ENCODE data around the gene HOXD8. TPM values are rescaled to one million over a fixed set of nuclear protein-coding genes. Genes with fewer than 3 reads are reported as not detected.
A peak's percentile ranks its signal among the peaks of the same experiment; 100 is the strongest.

HOXD8 gene
- total RNA-seq (2014; rRNA removed), result 0.58 and 1.4 TPM in 2 replicates
- polyA plus RNA-seq (2012), result 1.6 TPM

DNA sequence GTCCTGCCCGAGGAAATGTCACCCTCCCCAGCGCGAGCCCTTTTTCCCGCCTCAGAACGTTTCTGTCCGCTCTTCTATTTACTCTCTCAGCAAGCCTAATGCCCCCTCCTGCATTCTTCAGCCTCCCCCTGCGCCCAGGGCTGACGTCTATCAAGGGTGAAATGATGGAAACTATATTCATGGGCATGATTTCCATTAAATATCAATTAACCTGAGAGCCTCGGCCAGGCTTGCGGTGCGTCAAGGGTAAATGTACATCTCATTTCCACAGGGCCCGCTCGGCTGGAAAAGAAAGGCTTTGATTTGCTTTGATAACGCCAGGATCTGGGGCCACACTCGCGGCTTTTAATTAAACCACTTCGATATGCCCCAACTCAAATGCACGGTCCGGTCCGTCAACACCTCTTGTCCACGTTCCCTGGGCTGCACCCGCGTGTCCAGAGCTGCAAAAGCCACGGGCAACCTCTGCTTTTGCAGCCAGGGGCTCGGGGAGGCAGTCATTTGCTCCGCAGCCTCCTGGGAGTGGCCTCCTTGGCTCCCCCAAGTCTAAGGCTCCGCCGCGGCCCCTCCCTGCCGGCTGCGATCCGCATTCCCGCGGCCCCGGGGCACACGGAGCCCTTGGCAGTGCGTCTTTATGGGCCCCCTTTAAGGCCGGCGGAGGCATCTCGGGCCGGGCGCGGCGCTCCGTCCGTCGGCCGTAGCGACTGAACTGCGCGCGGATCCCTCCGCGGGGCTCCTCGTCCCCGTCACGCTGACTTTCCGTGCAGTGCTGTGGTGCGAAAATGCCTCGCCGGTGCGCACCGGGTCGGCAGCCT lies at the start of gene HOXD8:
Gene HOXD8 (plus strand): TSS at position 724 of the 815 bp plus-strand sequence. CDS start 662 bp downstream, outside the sequence.
- DNase-seq (ENCODE audit: low read depth), result peak; percentile 46

DNA sequence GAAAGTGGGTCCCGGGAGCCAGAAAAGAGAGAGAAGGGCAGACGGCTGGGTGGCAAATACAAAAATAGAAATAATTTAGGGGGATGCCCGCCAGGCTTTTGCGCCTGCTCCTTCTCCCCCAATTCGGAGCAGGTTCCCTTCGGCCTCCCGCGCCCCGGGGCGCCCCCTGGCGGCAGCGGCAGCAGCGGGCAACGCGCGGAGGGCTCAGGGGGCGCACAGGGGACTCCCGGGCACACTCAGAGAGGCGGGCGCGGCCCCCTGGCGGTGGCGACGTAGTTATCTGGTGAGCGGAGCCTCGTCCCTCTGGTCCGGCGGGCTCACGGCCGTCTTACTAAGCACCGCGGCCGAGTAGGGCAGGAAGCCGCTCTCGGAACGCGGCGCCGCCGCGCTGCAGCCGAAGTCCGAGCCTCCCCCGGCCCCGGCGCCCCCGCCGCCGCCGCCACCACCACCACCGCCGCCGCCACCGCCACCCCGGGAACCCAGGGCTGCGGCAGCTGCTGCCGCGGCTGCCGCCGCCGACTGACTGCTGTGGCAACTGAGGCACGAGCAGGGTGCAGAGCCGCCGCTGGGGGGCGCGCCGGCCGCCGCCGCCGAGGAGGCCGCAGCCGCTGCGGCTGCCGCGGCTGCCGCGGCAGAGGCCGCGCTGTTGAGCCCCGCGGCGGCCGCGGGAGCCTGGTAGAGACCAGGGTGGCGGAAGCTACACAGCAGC lies 49.5 kb upstream of the HOXD8 start:
- DNase-seq (ENCODE audit: low read depth), result peak; percentile 45

DNA sequence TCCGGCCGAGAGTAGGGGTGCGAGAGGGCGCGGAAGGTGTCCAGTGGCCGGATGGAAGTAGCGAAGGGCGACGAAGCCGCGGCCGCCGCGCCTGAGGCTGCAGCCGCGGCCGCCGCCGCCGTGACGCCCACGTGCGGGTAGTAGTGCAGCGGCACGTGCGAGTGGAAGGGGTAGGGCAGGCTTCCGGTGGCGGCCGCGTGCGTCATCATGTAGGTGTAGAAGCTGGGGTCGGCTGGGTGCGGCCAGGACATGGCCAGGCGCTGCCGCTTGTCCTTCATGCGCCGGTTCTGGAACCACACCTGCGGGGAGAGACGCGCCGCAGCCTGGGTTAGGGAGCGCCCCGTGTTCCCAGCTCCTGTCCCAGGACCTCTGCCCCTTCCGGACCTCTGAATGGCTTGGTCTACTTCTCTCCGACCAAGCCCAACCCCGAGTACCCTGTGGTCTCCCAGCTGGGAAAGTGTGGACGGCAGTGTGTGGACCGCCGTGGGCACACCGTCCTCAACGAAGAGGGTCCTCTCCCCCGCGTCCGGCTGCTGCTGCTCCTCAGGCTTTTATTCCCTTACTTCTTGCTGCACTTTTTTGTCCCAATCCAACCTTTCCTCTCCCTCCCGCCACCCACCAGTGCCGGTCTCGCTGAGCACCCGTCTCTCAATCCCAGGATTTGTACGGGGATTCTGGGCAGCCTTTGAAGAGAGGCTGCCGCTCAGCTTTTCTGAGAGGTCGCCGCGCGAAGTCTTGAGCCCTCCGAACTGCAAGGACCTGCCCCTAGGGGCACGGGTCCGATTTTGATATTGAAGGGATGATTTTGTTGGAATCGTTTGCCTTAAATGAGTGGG lies 48.7 kb upstream of the HOXD8 start:
- DNase-seq (ENCODE audit: low read depth), result no peak

DNA sequence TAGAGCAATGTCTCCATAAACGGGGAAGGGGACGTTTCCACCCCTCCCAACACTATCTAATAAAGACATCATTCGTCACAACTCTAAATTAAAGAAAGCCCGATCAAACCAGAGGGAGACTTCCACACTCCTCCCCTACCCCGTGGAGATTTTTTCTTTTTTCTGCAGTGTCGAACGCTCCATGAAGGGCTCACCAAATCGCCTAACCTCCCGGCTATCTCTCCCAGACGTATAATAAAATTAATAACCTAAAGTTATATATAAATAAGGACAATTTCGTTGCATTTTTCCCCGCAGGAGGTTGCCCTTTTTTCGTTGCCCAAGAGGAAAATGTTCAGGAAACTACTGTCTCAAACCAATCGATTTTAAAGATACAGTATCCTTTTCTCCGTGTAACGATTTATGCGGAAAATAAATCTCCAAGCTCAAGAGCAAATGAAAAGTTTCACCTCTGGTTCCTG lies 48.1 kb upstream of the HOXD8 start:
- no peak for DNase-seq (ENCODE audit: low read depth)

DNA sequence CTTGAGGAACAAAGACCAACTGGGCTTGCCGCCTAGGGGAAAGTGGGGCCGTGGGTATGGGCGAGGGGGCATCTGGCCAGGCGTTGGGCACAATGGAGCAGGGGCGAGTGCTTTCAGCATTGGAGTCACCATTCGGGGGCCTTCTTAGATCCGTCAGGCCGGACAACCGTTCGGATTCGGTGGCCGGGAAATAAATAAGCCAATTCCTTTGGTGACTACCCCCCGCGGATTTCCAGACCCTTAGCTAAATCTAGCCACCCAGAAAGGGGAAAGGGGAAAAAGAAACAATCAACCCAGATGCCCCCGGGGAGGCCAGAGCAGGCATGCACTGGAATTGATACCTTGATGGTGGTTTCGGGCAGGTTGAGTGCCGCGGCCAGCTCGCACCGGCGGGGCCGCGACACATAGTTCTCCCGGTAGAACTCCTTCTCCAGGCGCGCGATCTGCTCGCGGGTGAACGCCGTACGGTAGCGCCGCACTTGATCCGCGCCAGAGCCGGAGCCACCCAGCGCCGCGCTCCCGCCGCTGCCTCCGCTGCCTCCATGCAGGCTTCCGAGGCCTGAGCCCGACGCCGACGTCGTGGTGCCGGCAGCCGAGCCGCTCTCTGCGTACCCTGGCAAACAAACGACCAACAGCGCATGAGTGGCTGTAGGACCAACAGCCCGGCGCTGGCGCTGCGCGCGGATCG lies 47.5 kb upstream of the HOXD8 start:
- no peak for DNase-seq (ENCODE audit: low read depth)

DNA sequence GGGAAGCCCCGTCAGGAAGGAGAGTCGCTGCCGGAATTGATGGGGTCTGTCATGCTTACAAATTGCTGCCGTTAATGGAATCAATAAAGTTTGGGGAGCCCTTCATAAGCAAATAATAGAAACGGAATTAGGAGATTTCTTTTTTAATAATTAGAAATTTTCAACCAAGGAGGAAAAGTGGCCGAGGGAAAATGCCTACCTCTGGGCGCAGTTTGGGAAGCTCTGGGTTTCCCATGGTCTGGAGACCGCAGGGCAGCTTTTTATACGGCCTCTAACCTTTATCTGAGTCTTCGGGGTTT lies 47.0 kb upstream of the HOXD8 start:
- DNase-seq (ENCODE audit: low read depth), result no peak

DNA sequence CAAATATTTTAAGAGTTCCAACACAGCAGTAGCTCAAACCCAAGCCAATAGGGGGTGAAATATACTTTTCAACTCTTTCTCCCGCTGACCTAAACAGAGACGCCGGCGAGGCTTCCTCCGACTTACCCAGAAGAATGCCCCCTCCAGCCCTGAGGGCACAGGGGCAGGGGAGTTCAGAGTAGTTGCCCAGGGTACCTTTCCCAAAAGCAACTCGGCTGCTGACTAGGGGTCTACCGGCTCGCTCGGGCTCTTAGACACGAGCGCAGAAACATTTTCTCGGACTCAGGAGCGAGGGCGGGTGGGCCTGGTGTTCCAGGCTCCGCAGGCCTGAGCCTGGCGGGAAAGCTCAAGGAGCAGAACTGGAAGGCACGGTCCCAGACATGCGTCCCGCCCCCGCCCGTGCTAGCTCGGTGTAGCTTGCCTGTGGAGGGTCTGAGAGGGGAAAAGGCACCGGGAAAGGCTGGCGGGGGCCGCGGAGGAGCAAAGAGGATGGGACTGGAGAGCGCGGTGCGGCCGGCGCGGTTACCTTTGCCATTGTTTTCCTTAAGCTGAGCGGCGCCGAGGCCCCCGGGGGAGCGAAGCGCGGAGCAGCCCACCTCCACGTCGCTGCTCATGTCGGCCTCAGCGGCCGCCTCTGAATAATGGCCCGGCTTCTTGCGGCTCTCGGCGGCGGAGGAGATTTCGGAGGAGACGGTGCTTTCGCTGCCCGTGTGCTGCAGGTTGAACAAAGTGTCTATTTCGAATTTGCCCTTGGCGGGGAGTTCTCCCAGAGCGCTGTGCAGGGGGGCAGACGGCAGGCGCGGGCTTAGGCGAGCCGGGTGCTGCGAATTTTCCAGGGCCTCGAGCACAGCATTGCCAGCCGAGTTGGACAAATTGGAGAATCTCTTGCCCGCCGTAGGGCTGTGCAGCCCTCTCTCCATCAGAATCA lies 46.4 kb upstream of the HOXD8 start:
- DNase-seq (ENCODE audit: low read depth), result no peak

DNA sequence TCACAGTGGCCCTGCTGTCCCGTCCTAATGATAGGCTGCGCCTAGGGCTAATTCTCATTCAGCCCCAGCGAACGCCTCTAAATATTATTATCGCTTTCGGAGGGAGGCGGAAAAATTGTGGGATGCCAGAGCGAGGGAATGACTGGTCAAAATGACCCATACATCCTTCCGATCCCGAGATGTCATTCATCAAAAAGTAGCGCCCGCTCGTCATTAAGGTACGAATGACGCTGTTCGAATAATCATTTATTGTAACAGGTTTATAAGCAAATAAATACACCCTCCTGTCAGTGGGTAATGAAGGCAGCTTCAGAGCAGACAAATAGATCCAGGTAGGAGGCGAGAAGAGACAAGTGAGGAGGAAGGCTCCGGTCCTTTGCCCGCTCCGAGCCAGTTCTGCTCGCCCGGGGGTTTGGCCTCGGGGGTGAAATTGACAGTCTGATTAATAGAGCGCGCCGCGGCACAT lies 45.7 kb upstream of the HOXD8 start, which contains the start of gene EVX2:
Gene EVX2 (minus strand): TSS at position 167 of the 466 bp plus-strand sequence. CDS start 186 bp downstream, outside the sequence.
- DNase-seq (ENCODE audit: low read depth), result no peak

DNA sequence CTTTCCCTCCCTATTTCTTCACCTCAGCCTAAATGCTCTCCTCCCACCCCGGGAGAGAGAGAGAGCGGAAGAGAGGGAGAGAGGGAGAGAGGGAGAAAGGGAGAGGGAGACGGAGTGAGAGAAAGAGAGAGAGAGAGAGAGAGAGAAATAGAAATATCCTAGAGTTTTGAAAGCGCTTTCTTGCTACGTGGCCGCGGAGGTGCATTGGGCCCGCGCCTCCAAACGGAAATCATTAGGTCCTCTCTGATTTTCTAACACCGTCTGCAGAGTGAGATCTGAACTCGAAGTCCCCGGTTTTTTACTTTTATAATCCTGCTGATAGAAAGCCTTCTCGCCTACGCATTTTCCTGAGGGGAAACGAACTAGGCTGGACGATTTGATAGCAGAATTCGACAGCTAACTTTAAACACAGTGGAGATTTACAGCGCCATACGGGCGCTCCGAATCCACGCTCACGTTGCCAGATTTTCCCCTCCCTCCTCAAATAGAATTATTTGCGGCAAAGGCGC lies 44.8 kb upstream of the HOXD8 start:
- no peak for DNase-seq (ENCODE audit: low read depth)

DNA sequence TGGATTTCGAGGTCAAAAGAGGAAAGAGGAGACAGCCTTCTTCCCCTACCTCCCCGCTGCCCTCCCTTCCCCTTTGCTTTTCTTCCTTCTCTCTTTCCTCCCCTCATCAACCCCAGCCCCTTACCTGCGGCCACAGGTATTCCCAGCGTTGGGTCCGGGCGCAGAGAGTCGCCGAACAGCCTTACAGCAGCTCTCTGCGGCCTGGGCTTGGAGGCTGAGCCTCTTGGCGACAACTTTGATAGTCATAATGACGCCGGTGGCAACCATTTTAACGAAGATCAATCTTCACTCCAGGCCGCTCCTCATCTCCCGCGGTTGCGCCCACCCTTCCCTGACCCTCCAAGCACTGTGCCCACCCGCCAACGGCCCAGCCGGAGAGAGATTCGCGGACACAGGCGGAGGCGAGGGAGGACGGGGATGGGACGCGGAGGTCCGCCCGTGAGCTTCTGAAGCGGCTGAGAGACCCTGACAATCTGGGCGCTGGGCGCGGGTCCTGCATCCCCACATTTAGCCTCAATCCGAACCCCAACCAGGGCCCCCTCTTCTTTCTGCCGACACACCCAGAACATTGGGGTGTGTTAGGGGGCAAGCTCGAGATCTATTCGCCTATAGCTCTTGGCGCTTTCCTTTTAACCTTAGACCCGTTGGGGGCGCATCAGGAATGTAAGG lies 44.3 kb upstream of the HOXD8 start:
- no peak for DNase-seq (ENCODE audit: low read depth)

DNA sequence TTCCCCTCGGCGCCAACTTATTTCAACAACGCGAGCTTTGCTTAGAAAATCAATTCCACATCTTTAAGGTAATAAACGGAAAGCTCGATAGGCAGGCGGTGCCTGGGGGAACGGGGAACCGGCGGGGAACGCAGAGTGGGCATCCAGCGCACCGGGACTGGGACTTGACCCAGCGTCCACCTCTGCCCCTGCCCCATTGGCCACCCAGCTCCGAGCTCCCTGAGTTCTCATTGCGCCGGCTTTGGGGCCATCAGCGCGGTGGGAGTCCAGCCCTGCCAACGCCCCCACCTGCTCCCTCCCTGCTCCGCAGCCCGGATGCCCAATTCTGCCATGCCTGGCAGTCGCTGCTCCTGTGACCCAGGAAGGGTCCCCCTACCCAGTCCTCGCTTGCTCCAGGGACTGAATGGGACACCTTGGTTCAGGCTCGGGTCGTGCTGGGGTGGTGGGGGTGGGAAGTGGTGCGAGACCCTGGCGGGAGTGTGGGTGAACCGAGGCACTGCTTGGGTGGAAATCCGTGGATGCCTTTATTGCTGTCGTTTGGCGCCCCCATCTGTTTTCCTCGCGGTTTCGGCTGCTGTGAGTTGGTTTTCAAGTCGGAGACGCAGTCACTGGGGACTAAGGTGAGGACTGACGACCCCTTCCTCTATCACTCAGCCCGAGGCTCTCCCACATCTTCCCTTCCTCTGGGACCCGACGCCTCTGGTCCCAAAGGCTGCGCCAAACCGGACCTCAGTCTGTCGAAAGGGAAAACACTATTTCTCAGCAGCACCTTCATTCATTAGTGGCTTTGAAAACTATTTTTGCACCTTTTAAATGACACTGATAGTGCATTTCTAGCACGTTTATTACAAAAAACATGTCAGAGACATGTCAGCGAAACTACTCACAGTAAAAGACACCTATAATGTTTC lies 43.4 kb upstream of the HOXD8 start:
- DNase-seq (ENCODE audit: low read depth), result peak; percentile 26

DNA sequence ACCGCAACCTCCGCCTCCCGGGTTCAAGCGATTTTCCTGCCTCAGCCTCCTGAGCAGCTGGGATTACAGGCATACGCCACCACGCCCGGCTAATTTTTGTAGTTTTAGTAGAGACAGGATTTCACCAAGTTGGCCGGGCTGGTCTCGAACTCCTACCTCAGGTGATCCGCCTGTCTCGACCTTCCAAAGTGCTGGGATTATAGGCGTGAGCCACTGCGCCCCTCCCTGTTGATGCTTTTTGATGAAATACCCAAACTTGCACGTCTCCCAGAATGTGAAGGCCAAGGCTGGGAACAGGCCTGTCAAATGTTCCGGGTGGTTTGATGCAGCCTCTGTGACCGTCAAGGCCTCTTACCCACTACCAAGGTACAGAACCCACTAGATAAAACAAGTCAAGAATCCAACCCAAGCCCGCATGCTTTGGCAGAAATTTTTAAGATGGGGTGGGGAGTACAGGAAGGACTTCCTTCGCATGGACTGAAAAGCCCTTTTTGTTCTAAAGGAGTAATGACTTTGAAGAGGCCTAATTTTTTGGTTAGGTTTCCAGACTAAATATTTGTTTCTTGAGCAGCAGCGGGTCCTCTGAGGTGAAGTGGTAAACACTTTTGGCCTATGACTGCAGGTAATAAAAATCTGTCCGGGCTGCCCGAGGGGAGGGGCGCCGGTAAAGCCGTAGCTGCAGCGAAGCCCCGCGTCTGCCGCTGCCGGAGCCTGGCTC lies 42.0 kb upstream of the HOXD8 start:
- DNase-seq (ENCODE audit: low read depth), result no peak

DNA sequence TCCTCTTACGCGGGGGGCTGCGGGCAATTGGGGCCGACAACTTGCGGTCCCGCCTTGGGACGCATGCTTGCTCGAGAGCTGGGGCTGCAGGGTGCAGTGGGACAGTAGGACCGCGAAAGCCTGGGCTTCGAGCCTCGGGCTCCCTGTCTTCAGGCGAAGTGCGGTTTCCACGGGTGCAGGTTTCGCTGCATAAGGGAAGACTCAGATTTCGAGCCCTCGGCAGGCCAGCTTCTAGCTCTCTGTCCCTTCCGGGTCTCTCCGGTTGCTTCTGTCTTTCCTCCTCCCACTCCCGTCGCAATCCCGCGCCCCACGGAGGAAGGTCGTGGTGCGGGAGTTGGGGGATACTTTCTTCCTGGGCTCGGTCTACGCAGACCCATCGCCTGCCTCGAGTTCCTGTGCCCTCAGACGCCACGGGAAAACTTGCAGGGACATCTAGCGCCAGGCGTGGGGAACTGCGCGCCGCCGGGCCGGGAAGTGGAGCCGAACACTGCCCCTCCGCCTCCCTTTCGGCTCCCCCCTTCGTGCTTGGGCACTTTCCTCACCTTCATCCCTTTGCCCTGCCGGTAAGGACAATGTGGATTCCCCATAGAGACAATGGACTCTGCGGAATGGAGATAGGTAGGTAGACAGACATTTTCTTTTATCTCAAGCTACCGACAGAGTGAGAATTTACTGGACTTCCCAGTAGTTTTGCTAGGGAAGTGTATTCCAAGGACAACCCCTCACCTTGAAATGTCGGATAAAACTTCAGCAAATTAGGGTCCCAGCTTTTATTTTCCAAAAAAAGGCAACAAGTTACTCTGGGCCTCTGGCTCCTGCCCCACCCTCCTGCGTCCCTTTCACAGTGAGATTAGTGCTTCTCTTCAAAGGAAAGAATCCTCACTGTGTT lies 41.2 kb upstream of the HOXD8 start:
- DNase-seq (ENCODE audit: low read depth), result no peak

DNA sequence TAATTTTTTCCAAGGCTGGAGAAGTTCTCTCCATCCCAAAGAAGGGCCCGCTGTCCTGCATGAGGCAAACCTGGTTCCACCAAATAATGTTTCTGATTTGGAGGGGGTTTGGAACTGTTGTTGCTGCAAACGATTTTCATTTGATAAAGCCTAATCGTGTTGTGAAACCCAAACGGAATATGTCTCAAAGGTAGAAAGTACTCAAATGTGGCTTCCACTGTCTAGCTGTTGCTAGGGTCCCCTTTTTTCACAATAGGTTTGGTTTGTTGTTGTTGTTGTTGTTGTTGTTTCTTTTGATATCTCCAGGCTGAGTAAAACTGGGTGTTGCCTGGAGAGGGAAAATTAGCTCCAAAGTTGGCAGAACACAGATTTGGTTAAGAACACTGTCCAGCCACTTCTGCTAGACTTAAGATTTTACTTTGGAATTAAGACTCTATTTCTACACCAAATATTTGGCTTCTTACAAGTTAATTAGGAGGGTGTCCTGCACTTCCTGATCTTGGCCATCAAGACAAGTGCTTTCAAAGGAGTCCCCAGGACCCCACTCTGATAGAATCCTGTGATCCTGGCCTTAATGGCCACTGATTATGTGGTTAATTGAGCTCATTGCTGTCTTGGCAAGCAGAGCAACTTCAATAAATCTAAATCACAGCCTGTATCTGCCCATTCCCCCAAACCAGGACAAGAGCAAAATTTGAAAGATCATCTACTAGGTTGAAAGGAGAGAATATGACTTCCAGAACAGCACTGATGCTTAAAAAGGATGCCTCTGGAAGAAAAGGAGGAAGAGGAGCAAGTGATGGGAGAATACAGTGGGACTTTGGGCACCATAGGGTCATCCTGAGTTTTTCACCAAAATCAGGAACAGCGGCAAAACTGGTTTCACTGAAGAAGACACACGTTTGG lies 40.3 kb upstream of the HOXD8 start:
- no peak for DNase-seq (ENCODE audit: low read depth)

DNA sequence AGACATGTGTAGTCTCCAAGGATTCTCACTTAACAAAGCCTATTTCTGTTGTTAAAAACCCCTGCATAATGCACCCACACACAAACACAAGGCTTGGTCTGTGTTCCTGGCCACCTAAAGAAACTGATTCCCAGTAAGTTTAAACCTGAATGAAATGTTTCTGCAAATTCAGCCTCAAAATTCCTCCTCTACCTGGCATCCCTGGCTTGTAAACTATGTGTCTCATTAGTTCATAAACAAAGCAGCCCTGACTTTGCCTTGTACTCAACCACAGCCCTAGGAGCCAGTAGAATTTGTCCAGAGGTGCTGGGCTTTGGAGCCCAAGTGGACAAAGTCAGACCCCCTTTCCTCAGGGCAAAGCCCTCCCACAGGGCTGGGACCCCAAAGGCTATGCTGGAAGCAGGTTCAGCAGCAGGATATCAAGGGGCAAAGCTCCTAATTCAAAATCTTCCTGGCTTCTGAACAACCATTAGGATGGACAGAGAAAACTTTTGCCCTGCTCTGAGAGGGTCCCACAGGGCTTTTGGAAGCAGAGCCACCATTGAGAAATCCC lies 39.6 kb upstream of the HOXD8 start:
- DNase-seq (ENCODE audit: low read depth), result no peak

All from LHCN-M2 (cell line).